ENCODE data around the gene MID1.

- TF ChIP-seq CTCF (IDR thresholded peaks at IDR 0.05) (no peak), POLR2AphosphoS5 (IDR thresholded peaks at IDR 0.05) (no peak)
Observed at GRCh38 chrX:10631416-10632145, 11.2 kb upstream of the MID1 start.

All from prostate gland (tissue), 2 donors.